B cell (primary cell): ENCODE data around the gene AFF1. TPM values are rescaled to one million over a fixed set of nuclear protein-coding genes. Genes with fewer than 3 reads are reported as not detected.

Experiments
- ATAC-seq: fragments of 200-7000 bp; cut with Tn5 transposase; one replicate; pipeline ENCODE4 v1.10.0; 2021; ENCODE audit warnings: low read depth, mild to moderate bottlenecking, moderate number of reproducible peaks, moderate library complexity
- CTCF ChIA-PET: fragments of 350-600 bp; sonication (Branson Sonifier 250); formaldehyde crosslinking; loops from one replicate; lab custom pipeline; 2021; ENCODE audit warnings: antibody characterized with exemption, inconsistent platforms; lab: Charles Lee
- POLR2A ChIA-PET: fragments of 350-600 bp; sonication (Branson Sonifier 250); formaldehyde crosslinking; loops from one replicate; lab custom pipeline; 2021; ENCODE audit warnings: antibody characterized with exemption; lab: Charles Lee
- DNase-seq: peaks from one replicate; pipeline ENCODE4 v3.0.0; 2013
- H2AFZ ChIP-seq: 2 replicates; pipeline ENCODE4 v1.6.1; 2012; ENCODE audit warnings: mild to moderate bottlenecking, low read depth, low read length; ENCODE audit not compliant: insufficient read depth, poor library complexity, severe bottlenecking
- H3K27ac ChIP-seq, 2 donors: 1 replicate in 1 of 2; 2 replicates in 1 of 2; pipeline ENCODE4 v1.5.1; 2012 to 2013; ENCODE audit warnings: low read length in 2 of 2, mild to moderate bottlenecking in 2 of 2, moderate library complexity in 1 of 2
- H3K27me3 ChIP-seq, 4 experiments: fragments of 200-600 bp in 1 of 4; sonication (generic) in 1 of 4; replicated peaks in 1 of 4; 1 replicate in 2 of 4; 2 replicates in 2 of 4; pipeline versions ENCODE4 v1.6.1 to v1.7.0; 2013 to 2016; ENCODE audit warnings: low read length in 3 of 4, mild to moderate bottlenecking in 2 of 4, mixed read lengths in 1 of 4, moderate library complexity in 1 of 4; ENCODE audit not compliant: insufficient read depth in 4 of 4, control insufficient read depth in 3 of 4; ENCODE audit errors: control extremely low read depth in 1 of 4
- H3K36me3 ChIP-seq, 2 experiments: replicated peaks in 1 of 2; 1 replicate in 1 of 2; 2 replicates in 1 of 2; pipeline versions ENCODE4 v1.6.1 to v1.7.1; 2013; ENCODE audit warnings: low read length in 1 of 2; ENCODE audit not compliant: insufficient read depth in 2 of 2, control insufficient read depth in 1 of 2; ENCODE audit errors: control extremely low read depth in 1 of 2, extremely low read depth in 1 of 2
- H3K4me1 ChIP-seq, 2 donors: fragments of 200-600 bp in 1 of 2; sonication (generic) in 1 of 2; 1 replicate in 1 of 2; 2 replicates in 1 of 2; pipeline versions ENCODE4 v1.5.1 to v1.6.1; 2013 to 2017; ENCODE audit warnings: low read length in 2 of 2; ENCODE audit not compliant: control insufficient read depth in 2 of 2, insufficient read depth in 2 of 2
- H3K4me2 ChIP-seq: replicated peaks from 2 replicates; pipeline ENCODE3; 2012; ENCODE audit warnings: mild to moderate bottlenecking, low read depth, low read length; ENCODE audit not compliant: poor library complexity, severe bottlenecking
- H3K4me3 ChIP-seq, 5 experiments: fragments of 200-600 bp in 1 of 5; sonication (generic) in 1 of 5; 1 replicate in 3 of 5; 2 replicates in 2 of 5; pipeline versions ENCODE4 v1.5.1 to v1.7.0; 2011 to 2016; ENCODE audit warnings: low read length in 4 of 5, mild to moderate bottlenecking in 4 of 5, low read depth in 2 of 5, control low read depth in 1 of 5, moderate library complexity in 1 of 5; ENCODE audit not compliant: insufficient read depth in 1 of 5; ENCODE audit errors: control extremely low read depth in 1 of 5, extremely low read depth in 1 of 5
- H3K79me2 ChIP-seq: fragments of 200-600 bp; sonication (generic); one replicate; pipeline ENCODE4 v1.6.0; 2016; ENCODE audit warnings: low read length; ENCODE audit not compliant: control insufficient read depth, insufficient read depth
- H3K9ac ChIP-seq: fragments of 200-600 bp; sonication (generic); 2 replicates; pipeline ENCODE4 v1.6.1; 2017; ENCODE audit warnings: mild to moderate bottlenecking, low read length, moderate library complexity
- H3K9me3 ChIP-seq, 3 donors: one replicate each; pipeline versions ENCODE4 v1.6.1 to v1.7.1; 2013; ENCODE audit warnings: low read length in 2 of 3; ENCODE audit not compliant: control insufficient read depth in 2 of 3, insufficient read depth in 1 of 3; ENCODE audit errors: control extremely low read depth in 1 of 3
- H4K20me1 ChIP-seq: 2 replicates; pipeline ENCODE4 v1.6.0; 2012; ENCODE audit warnings: mild to moderate bottlenecking, low read length; ENCODE audit not compliant: insufficient read depth, control insufficient read depth, poor library complexity, severe bottlenecking
- H3K27ac Mint-ChIP-seq: one replicate; pipeline ENCODE4 v1.8.0; 2021; ENCODE audit warnings: mixed read lengths
- H3K27me3 Mint-ChIP-seq: one replicate; pipeline ENCODE4 v1.8.0; 2021; ENCODE audit warnings: mixed read lengths
- H3K4me1 Mint-ChIP-seq: one replicate; pipeline ENCODE4 v1.8.0; 2021; ENCODE audit warnings: mixed read lengths
- H3K4me3 Mint-ChIP-seq: one replicate; pipeline ENCODE4 v1.8.0; 2021; ENCODE audit warnings: mixed read lengths
- H3K9me3 Mint-ChIP-seq: one replicate; pipeline ENCODE4 v1.8.0; 2022; ENCODE audit warnings: mixed read lengths; ENCODE audit not compliant: insufficient read depth
- EZH2 ChIP-seq: IDR thresholded peaks from 2 replicates; pipeline ENCODE4 v1.6.1; 2012; ENCODE audit warnings: borderline replicate concordance, low read depth, mild to moderate bottlenecking, moderate library complexity, low read length; ENCODE audit not compliant: insufficient read depth, poor library complexity, severe bottlenecking
- WGBS: methylation state at CpG from one replicate; pipeline ENCODE4 v1.1.5; 2013; ENCODE audit warnings: missing lambda C conversion rate; ENCODE audit not compliant: insufficient coverage; 5-methylcytosine and 5-hydroxymethylcytosine counted together
- intact Hi-C: fragments of 100-400 bp; cut with micrococcal nuclease; formaldehyde crosslinking; loops from one replicate; pipeline ENCODE4 v1.10.0; 2022
- polyA plus RNA-seq: library from polyadenylated mRNA; depleted of rRNA; stranded (reverse); fragments of >200 nt; gene quantifications from 2 replicates; pipeline ENCODE4 v1.2.3, GENCODE V29; 2012
- total RNA-seq, 2 donors: library from RNA; stranded (reverse); fragments of 120-200 nt in 1 of 2; gene quantifications; 1 replicate in 1 of 2; 2 replicates in 1 of 2; pipeline versions ENCODE4 v1.2.3 to v1.2.4, GENCODE V29; 2013 to 2022
- TF ChIP-seq, protein P1 (sequence below): fragments of 200-600 bp; IDR thresholded peaks from one replicate; pipeline ENCODE4 v1.8.0; 2022; ENCODE audit warnings: antibody characterized with exemption, mild to moderate bottlenecking

The AFF1 gene
- total and polyA plus RNA-seq, 2 donors (not counting 1 experiment from before 2014, with no cell fraction given): 15.3 to 135 TPM

GRCh38 chr4:86973668-86974067 lies 38.9 kb downstream of the AFF1 start:
- Histone ChIP-seq H2AFZ (no peak overlapping the region), H3K4me1 (peaks cover 4 to 10% of the 10 kb centered on the region in 2 donors), H3K27me3 (no peaks in the 10 kb centered on the region), H4K20me1 (peaks cover 23% of the 10 kb centered on the region), H3K36me3 (no peaks in the 10 kb centered on the region), H3K9ac (no peak overlapping the region), H3K27ac (no peak overlapping the region), H3K4me2 (no peak overlapping the region), H3K4me3 (no peak overlapping the region), H3K9me3 (no peaks in the 10 kb centered on the region), H3K79me2 (peaks cover 47% of the 10 kb centered on the region)
- ChIA-PET POLR2A (no interaction called here), CTCF (no interaction called here)
- no peaks in the 10 kb centered on the region for H3K9me3 Mint-ChIP-seq
- no peak overlapping the region for H3K4me3 Mint-ChIP-seq
- peaks cover 22% of the 10 kb centered on the region for H3K4me1 Mint-ChIP-seq
- ATAC-seq (no peak), DNase-seq (no peak)
- intact Hi-C loops: loop anchor here (5.0 kb wide), 1 partner anchor 36 kb away; the partner anchor contains the start of gene AFF1
- H3K27me3 Mint-ChIP-seq: no peaks in the 10 kb centered on the region
- 100% methylated on average over 3 of the region's 4 CpGs for WGBS
- H3K27ac Mint-ChIP-seq: no peak overlapping the region
- TF ChIP-seq, protein P1, sequence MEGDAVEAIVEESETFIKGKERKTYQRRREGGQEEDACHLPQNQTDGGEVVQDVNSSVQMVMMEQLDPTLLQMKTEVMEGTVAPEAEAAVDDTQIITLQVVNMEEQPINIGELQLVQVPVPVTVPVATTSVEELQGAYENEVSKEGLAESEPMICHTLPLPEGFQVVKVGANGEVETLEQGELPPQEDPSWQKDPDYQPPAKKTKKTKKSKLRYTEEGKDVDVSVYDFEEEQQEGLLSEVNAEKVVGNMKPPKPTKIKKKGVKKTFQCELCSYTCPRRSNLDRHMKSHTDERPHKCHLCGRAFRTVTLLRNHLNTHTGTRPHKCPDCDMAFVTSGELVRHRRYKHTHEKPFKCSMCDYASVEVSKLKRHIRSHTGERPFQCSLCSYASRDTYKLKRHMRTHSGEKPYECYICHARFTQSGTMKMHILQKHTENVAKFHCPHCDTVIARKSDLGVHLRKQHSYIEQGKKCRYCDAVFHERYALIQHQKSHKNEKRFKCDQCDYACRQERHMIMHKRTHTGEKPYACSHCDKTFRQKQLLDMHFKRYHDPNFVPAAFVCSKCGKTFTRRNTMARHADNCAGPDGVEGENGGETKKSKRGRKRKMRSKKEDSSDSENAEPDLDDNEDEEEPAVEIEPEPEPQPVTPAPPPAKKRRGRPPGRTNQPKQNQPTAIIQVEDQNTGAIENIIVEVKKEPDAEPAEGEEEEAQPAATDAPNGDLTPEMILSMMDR: no peak
- no peak for TF ChIP-seq EZH2

DNA sequence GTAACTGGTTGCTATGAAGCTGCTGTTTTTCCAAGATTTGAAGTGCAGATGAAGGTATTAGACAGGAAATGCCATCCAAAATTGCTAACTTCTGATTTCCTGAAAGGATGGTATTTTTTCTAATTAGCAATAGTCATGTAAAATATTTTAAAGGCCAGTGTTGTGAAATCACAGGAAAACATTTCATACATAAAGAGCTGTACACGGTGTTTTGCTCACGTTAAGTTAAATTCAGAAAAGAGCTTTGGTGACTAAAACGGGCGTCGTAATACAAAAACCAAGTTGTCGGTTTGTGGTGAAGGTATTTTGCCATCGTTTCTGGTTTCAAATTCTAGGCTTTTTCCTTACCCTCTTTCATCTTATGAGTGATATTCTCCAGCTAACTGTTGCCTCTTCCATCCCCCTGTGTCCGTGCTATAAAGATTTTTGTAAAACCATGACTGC lies 39.8 kb downstream of the AFF1 start:
- TF ChIP-seq EZH2: no peak
- TF ChIP-seq, protein P1: no peak
- H3K27ac Mint-ChIP-seq: no peak overlapping the region
- Histone ChIP-seq H3K36me3 (no peaks in the 10 kb centered on the region), H3K4me3 (no peak overlapping the region), H3K4me1 (peaks cover 13 to 17% of the 10 kb centered on the region in 2 donors), H3K79me2 (peaks cover 41% of the 10 kb centered on the region), H4K20me1 (peaks cover 16% of the 10 kb centered on the region), H3K27me3 (no peaks in the 10 kb centered on the region), H2AFZ (no peak overlapping the region), H3K4me2 (no peak overlapping the region), H3K27ac (no peak overlapping the region), H3K9ac (no peak overlapping the region), H3K9me3 (peaks cover 0 to 2% (median 0%) of the 10 kb centered on the region in 3 donors)
- CTCF ChIA-PET: interaction anchor here (0.9 kb wide), 1 partner anchor 9 kb away, joined by 3 read pairs; no protein-coding TSS in a partner anchor
- POLR2A ChIA-PET: interaction anchor here (0.6 kb wide), 1 partner anchor 11 kb away, joined by 4 read pairs; no protein-coding TSS in a partner anchor
- H3K4me1 Mint-ChIP-seq: peaks cover 31% of the 10 kb centered on the region
- WGBS: 71% methylated on average over 4 of the region's 8 CpGs
- no peaks in the 10 kb centered on the region for H3K27me3 Mint-ChIP-seq
- DNase-seq (no peak), ATAC-seq (no peak)
- intact Hi-C loops: loop anchor here (5.0 kb wide), 1 partner anchor 37 kb away; the partner anchor contains the start of gene AFF1
- H3K9me3 Mint-ChIP-seq: no peaks in the 10 kb centered on the region
- H3K4me3 Mint-ChIP-seq: no peak overlapping the region
